SKM-1 treated with dmso at 0.1 percent for 144 hours (cell line): ENCODE results near the gene RASGRF1.
A peak's percentile ranks its signal among the peaks of the same experiment; 100 is the strongest.

Source experiments
- DNase-seq: peaks from one replicate; lab custom pipeline; 2025; ENCODE audit not compliant: unreplicated experiment; lab: John Stamatoyannopoulos, UW

The RASGRF1 gene

DNA sequence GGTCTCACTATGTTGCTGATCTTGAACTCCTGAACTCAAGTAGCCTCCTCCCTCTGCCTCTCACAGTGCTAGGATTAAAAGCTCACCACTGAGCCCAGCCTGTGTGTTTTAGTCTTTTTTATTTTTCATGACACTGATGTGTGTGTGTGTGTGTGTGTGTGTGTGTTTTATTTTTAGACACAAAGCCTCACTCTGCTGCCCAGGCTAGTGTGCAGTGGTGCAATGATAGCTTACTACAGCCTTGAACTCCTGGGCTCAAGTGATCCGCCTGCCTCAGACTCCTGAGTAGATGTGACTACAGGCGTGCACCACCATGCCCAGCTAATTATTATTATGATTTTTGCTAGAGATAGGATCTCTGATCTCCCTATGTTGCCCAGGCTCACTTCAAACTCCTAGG, 122.5 kb downstream of the RASGRF1 start:
- DNase-seq, result no peak

DNA sequence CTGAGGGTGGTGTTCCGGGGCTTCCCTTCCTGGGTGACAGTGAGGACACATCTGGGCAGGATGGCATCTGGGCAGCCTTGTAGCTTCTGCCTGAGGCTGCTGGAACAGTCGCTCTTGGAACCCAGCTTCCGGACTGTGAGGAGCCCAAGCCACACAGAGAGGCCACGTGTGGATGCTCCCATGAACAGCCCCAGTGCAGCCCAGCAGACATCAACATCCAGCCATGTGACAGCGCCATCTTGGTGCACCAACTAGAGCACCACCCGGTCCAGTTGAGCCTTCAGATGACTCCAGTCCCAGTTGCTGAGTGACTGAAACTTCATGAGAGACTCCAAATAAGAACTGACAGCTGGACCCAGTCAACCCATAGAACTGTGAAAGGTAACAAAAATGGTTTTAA, 130.3 kb downstream of the RASGRF1 start:
- DNase-seq, result no peak

DNA sequence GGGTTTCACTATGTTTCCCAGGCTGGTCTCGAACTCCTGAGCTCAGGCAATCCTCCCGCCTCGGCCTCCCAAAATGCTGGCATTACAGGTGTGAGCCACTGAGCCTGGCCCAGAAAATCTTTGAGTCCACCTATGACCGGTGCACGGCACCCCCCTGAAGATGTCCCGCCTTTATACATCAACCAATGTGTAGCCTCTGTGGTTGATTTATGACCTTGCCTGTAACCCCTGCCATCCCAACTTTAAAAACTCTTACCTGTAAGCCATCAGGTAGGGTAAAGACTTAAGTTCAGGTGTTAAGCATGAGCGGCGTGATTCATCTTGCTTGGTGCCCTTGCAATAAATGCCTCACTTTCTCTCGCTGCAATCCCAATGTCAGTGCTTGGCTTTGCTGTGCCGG, 131.2 kb downstream of the RASGRF1 start:
- DNase-seq, result no peak

DNA sequence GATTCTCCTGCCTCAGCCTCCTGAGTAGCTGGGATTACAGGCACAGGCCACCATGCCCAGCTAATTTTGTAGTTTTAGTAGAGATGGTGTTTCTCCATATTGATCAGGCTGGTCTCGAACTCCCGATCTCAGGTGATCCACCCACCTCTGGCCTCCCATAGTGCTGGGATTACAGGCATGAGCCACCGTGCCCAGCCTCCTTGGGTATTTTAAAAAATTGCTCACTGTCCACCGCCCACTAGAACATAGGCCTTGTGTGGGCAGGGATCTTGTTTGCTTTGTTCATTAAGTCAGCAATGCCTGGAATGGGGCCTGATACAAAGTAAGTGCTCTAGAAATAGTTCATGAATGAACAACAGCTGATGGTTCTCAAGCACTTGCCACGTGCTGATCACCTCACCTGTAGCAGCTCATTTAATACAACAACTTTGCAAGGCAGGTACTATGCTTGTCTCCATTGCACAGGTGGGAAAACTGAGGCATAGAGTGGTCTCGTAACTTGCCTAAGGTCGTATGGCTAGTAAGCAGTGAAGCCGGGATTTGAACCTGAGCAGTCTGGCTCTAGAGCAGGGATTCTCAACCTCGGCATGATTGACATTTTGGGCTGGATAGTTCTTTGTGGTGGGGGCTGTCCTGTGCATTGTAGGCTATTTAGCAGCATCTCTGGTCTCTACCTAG, 133.0 kb downstream of the RASGRF1 start:
- no peak for DNase-seq

DNA sequence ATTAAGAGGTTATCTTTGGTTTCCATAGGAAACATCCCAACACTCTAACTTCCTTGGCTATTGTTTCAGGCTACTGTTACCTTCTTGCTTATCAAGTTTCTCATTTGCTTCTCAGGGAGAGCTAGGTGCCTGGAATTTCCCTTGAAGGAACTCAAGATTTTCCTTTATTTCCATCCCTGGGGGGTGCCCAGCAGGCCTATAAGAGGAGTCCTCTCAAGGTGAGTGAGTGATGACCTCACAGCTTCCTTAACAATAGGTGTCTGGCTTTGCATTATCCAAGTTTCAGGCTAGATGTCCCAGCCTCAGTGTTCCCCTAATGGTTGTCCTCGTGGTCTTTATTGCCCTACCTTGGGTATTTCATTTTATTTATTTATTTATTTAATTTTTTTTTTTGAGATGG, 133.6 kb downstream of the RASGRF1 start:
- no peak for DNase-seq

DNA sequence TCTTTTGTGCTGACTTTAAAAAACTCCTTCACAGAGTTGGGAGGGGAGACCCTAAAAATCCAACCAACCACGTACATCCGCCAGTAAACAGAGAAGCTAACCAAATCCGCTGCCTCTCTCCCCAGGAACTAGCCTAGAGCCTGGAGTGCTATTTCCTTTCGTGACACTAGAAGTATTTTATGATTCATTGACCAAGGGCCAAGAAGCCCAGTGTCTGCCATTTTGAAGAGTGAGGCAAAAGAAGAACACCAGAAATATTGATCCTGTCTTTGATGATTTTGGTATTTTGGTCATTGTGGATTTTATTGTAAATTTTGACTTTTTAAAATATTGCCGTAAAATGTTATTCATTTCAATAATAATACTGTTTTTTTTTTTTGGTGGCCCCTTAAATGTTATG, 135.2 kb downstream of the RASGRF1 start:
- no peak for DNase-seq

DNA sequence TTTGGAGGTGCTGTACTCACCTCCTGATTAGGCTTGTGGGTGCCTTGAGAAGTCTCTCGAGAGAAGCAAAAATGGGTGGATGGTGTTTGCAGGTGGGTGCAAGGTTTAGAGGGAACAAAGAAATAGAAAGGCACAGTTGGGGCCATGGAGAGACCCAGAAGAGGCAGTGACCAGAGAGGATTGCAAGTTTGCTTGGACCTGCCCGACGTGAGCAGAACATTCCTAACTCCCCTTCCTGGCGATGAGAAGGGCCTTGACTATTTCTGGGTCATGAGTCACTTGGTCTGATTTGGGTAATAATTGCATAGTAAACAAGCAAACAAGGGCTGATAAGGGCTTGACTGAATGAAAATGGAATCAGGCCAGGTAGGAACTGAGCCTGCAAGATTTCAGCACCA, 138.7 kb downstream of the RASGRF1 start:
- DNase-seq, result no peak

DNA sequence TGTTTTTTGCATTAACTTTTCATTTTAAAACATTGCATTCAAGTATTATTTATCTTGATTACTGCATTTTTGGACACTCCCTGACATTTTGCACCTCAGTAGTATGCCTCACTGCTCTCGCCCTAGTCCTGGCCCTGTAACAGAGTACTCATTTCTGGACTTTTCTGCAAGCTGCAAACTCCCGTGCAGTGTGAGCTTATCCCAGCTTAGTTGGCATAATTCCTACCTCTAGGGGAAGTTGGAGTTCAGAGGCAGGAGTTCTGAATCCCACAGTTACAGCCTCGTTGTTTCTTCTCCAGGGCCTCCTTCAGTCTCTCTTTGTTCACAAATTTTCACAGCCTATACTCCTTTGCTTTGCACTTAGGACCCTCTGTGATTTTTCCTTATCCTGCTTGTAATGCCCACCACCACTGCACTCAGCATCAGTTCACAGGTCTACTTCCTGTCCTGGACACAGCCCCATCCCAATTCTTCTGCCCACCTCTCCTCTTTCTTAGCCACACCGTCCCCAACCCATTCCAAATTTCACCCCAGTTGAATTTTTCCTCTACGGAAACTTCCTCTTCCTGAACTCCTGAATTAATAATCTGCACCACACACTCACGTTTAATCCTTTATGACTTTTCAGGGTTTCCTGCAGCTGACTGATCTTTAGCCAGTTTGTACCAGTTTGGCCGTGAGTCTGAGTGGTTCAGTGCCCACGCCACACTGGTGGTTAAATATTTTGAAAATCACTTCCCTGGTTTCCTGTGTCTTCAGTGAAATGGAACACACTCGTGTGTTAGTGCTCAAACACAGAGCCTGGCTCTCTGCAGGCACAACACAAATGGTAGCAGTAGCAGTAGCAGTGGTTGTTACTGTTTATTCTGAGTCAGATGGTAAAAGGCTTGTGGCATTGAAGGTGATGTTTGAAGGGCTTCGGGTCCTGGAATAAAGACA, 139.4 kb downstream of the RASGRF1 start:
- DNase-seq, result no peak

DNA sequence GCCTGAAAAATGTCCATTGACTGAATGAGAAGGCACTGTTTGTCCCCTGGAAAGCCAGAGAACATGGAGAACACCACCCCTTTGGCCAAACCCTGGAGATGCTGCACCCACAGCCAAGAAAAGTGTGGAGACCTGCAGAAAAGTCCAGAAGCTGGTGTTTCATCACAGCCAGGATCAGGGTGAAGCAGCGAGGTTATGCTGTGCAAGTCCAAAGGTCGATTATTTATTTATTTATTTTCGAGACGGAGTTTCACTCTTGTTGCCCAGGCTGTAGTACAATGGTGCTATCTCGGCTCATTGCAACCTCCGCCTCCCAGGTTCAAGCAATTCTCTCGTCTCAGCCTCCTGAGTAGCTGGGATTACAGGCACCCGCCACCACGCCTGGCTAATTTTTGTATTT, 140.2 kb downstream of the RASGRF1 start:
- no peak for DNase-seq

DNA sequence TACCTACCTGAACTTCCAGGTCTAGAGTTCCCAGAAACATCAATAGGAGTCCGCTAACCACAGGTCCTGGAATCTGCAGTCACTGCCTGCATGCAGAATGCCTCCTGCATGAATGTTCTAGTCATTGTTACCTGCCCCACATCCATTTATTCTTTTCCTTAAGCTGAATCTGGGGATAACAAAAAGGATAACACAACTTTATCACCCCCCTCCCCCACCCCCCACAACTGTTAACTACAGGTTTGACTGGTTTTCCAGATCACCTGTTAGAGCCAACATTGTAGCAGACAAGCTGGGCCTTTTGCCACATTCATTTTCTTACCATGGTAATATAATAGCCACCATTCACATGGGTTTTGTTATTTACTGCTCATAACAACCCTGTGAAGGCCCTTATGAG, 141.1 kb downstream of the RASGRF1 start:
- DNase-seq, result no peak

DNA sequence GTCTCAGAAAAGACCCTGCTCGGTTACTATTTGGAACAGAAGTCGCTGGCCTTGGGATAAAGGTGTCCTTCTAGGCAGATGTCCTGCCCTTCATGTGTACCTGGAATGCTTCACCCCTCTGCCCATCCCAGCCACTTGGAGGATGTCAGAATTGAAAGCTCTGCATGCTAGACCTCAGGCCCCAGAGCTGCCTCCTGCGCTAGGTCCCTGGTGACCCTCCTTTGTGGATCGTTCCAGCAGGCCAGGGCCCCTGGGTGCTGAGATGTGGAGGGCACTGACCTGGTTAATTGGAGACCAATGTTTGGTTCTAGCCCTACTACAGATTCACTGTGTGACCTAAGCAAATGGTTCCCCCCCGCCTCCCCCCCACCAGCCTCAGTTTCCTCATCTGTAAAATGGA, 143.1 kb downstream of the RASGRF1 start:
- DNase-seq, result no peak

DNA sequence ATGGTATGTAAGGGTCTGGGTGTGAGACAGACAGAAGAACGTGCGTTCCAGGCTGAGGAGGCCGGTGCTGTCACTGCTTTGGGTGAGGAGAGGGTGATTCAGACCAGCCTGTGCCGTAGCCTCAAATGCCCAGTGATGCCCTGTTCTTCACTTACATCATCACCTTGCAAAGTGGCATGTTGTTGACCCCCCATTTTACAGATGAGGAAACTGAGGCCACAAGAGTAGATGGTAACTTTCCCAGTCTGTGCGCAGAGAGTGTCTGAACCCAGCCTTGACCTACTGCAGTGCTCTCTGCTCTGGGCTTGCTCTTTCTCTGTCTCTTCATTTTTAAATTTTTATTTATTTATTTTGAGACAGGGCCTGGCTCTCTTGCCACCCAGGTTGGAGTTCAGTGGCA, 144.1 kb downstream of the RASGRF1 start:
- DNase-seq, result no peak

DNA sequence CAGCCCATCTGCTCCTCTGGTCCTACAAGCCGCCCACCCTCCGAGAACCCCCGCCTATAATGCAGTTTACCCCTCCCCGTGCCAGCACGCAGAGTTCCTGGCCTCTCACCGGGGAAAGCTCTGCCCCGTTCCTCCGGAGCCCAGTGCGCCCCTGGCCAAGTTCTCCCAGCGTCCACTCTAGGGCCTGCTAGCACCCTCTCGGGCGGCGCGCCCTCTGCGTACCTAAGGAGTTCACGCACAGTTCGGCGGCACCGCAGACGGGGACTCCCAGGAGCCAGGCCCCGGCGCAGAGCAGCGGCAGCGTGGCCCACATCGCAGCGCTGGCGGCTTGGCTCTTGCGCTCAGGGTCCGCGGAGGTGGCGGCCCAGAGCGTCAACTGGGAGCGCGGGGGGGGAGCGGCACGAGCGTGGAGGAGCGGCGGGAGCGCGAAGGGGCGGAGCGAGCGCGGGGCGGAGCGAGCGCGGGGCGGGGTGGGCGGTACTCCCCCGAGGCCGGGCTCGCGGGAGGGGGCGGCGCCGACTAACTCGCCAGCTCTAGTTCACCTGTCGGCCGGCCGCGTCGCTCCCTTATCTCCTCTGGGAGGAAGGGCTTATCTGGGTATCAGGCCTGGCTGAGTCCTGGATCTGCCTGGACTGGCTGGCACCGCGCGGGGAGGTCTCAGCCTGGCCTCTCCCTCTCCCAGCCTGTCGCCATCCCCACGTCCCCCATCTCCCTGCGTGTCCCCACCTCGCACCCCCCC, 145.7 kb downstream of the RASGRF1 start, which contains the start of gene CTSH:
Gene CTSH, minus strand, starts transcription at position 378 of the 739 bp plus-strand sequence. Its CDS starts 65 bp downstream, at position 313.
- peak; percentile 25 for DNase-seq

DNA sequence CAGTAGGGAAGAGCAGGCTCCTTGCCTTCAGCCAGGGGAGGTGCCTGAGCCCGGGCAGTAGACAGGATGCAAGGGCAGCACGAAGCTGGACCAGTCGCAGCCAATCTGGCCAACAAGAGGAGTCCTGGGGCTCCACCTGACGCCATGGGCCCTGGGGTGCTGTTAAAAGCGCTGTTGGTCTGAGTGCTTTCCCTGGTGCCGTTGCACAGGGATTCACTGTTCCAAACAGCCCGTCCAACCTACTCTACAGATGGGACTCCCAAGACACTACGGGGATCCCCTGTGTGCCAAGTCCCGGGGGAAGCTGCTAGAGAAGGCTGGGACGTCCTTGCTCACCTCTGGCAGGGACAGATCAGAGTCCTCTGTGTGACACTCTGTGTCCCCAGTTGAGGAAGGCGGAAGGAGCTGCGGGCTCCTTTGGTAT, 146.4 kb downstream of the RASGRF1 start:
- DNase-seq, result no peak

DNA sequence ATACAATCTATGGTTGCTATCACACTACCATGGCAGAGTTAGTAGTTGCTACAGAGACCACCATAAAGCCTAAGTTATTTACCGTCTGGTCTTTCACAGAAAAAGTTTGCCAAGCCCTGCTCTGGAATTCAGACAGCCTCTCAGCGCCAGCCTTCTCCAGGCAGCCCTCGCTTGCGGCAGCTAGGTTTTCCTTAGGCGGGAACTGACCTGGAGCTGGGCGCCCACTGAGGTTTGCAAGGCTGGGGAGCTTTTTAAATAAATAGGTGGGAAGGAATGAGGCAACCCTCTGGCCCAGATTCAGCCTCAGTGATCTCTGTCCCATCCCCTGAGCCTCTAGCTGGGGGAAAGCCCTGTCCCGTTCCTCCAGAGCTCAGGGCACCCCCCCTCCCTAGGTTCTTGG, 146.9 kb downstream of the RASGRF1 start:
- no peak for DNase-seq

DNA sequence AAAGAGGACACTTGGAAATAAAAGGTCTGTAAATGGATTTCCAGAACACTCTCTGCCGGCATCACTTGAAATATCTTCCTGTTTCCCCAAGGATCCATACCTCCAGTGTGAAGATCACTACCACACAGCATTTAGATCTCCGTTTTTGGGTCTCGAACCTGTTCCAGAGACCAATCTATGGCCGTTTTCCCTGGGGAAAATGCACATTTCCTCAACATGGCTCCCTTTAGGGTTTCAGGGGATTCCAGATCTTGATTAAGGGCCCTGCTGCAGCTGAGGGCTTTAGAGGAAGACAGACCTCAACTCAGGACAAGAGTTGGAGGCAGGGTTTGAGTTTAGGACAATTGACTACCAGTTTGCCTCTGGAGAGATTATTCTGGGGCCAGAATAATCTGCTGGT, 147.8 kb downstream of the RASGRF1 start:
- no peak for DNase-seq

DNA sequence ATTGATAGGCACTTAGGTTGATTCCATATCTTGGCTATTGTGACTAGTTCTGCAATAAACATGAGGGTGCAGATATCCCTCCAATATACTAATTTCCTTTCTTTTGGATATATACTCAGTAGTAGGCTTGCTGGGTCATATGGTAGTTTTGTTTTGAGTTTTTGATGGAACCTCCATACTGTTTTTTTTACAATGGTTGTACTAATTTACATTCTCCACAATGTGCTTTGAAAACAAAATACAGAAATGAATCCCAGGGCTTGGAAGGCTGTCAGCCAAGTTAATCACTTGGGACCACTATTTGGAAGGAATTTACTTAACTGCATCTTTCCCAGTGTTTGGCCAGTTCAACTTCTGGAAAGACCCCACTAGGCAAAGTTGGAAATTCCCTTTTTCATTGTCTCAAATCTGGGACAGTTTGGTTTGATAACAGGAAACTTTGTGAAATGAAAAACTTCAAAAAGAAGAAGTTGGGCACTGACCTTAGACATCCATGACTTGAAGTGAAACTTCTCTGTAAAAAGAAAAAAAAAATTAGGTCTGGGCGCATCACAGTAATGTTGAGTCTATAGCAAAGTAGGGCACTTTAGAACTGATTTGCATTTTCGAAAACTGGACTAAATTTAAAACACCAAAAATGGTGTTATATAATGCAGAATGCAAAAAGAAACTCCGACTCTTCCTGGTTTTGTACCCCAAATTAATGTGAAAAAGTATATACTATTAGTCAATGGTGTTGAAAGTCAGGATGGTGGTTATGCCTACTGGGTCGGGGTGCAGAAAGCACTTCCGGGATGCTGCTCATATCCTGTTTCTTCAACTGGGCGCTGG, 151.7 kb downstream of the RASGRF1 start:
- DNase-seq, result peak; percentile 26

DNA sequence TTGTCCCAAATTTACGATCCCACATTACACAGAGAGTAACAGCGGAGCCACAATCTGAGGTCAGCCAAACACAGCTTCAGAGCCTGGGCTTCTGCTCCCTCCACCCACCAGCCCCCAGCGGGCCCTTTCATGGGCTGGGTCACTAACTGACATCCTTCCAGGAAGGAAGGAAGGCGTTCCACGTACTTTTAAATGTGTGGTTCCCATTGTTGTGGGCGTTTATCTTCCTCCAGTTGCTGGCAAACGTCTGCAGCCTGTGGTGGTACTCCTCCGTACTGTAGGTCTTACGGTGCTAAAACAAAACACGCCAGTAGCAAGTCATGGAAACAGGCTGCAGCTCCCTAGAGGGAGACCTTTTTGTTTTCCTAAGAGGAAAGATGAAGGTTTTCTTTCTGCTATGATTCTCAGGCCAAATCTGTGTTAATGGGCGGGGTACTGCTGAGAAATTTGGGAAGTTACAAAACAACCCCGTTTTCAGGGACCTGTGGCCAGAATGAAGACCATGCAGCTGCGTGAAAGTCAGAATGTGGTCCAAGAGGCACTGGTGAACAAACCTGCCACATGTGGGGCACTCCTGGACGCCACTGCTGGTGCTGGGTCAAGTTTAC, 153.3 kb downstream of the RASGRF1 start:
- no peak for DNase-seq

DNA sequence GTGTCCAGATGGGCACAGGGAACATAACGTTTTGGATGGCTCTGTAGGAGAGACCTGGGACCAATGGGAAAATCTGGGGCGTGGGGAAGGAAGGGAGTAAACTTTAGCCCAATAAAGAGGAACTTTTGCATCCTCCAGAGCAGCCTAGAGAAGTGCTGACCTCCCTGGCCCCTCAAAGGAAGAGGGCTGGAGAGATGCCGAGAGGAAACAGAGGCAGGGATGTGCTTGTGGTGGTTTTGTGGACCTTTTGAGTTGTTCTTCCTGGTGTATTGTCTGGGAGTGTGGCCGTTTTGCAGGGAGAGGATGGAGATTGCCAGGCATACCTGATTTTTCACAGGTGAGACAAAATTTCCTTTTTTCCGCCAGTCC, 155.9 kb downstream of the RASGRF1 start:
- DNase-seq, result no peak
